Aorta (tissue), 5 donors: Measurements from ENCODE around the gene SLC25A11. TPM values are rescaled to one million over a fixed set of nuclear protein-coding genes. Genes with fewer than 3 reads are reported as not detected.
A peak's percentile ranks its signal among the peaks of the same experiment; 100 is the strongest.

Source experiments
- ATAC-seq: fragments of 200-7000 bp; cut with Tn5 transposase; one replicate; pipeline ENCODE4 v1.9.1; 2022; ENCODE audit warnings: moderate library complexity; ENCODE audit not compliant: low FRiP score
- DNase-seq, 2 donors: peaks; one replicate each; pipeline ENCODE4 v3.0.0-alpha.2; 2020
- H3K27ac ChIP-seq, 2 donors: one replicate each; pipeline ENCODE4 v1.5.1; 2013; ENCODE audit warnings: low read length in 2 of 2, mild to moderate bottlenecking in 2 of 2, moderate library complexity in 2 of 2, control low read depth in 1 of 2, inconsistent platforms in 1 of 2, low read depth in 1 of 2
- H3K27me3 ChIP-seq, 2 donors: one replicate each; pipeline ENCODE4 v1.6.1; 2013; ENCODE audit warnings: control low read depth in 1 of 2, low read length in 1 of 2, mild to moderate bottlenecking in 1 of 2, moderate library complexity in 1 of 2; ENCODE audit not compliant: insufficient read depth in 2 of 2, control insufficient read depth in 1 of 2
- H3K36me3 ChIP-seq, 2 donors: one replicate each; pipeline ENCODE4 v1.6.1; 2013; ENCODE audit warnings: control low read depth in 1 of 2, low read length in 1 of 2, mild to moderate bottlenecking in 1 of 2; ENCODE audit not compliant: insufficient read depth in 2 of 2, control insufficient read depth in 1 of 2
- H3K4me1 ChIP-seq, 2 donors: one replicate each; pipeline ENCODE4 v1.6.1; 2013; ENCODE audit warnings: low read length in 2 of 2, control low read depth in 1 of 2, mild to moderate bottlenecking in 1 of 2, moderate library complexity in 1 of 2; ENCODE audit not compliant: insufficient read depth in 2 of 2, control insufficient read depth in 1 of 2
- H3K4me3 ChIP-seq, 2 donors: one replicate each; pipeline ENCODE4 v1.5.1; 2013; ENCODE audit warnings: low read length in 2 of 2, control low read depth in 1 of 2, mild to moderate bottlenecking in 1 of 2
- H3K9me3 ChIP-seq: one replicate; pipeline ENCODE4 v1.6.1; 2013; ENCODE audit warnings: mild to moderate bottlenecking, low read length; ENCODE audit not compliant: control insufficient read depth
- WGBS, 2 donors: extraction: QIAGEN DNeasy Blood & Tissue Kit; methylation state at CpG; one replicate each; pipeline ENCODE4 v1.1.7; 2013; 5-methylcytosine and 5-hydroxymethylcytosine counted together
- intact Hi-C, 2 donors: fragments of 100-400 bp; cut with DNase I; formaldehyde crosslinking; loops; one replicate each; pipeline versions ENCODE4 v1.14.2 to v1.15.0; 2022
- polyA plus RNA-seq, 2 donors: library from polyadenylated mRNA; stranded (reverse); fragments of 200-250 nt; gene quantifications; one replicate each; pipeline ENCODE4 v1.2.3, GENCODE V29; 2013
- total RNA-seq, 2 donors: library from RNA; stranded (reverse); fragmentation: NEBNext Ultra II Directional; extraction: Animal tissue kit (Norgen Biotek cat#: 25700); gene quantifications; one replicate each; pipeline ENCODE4 v1.2.1, GENCODE V29; 2021
- donor health status: healthy with polysubstance abuse.
- donor health status: Bipolar disorder and iron deficiency.
- donor health status: DM: no; HTN: no; CAD: no.
- donor health status: DM: no; HTN: no; CAD: no.
- donor health status: DM: yes; HTN: yes; CAD: no.

The SLC25A11 gene
- total and polyA plus RNA-seq, 4 donors = 28.3 to 41.6 (median 30.6) TPM

DNA sequence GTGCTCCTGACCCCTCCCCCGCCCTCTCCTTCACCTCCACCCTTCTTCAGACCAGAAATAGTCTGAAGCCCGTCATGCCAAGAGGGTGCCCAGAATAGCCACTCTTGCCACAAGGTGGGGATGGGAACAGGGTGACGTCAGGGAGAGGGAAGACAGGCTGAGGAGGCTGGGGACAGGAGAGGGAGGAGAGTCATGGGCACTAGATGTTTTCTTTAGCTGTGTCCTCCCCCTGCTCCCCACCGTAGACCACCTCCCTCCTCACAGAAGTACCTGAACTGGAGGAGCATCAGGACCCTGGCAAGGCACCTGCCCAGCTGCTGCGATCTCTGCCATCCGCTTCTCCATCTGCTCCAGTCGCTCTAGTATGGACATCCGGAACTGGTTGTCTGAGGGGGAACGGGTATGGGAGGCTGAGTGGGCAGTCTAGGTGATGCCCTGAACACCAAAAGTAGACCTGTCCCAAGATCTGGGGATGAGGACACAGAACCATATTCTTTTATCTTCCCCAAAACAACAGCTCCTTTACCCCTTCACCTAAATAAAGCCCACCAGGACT is 34.3 kb upstream of the SLC25A11 start:
- peaks cover 0 to 15% of the 10 kb centered on the region in 2 donors for H3K36me3 ChIP-seq

DNA sequence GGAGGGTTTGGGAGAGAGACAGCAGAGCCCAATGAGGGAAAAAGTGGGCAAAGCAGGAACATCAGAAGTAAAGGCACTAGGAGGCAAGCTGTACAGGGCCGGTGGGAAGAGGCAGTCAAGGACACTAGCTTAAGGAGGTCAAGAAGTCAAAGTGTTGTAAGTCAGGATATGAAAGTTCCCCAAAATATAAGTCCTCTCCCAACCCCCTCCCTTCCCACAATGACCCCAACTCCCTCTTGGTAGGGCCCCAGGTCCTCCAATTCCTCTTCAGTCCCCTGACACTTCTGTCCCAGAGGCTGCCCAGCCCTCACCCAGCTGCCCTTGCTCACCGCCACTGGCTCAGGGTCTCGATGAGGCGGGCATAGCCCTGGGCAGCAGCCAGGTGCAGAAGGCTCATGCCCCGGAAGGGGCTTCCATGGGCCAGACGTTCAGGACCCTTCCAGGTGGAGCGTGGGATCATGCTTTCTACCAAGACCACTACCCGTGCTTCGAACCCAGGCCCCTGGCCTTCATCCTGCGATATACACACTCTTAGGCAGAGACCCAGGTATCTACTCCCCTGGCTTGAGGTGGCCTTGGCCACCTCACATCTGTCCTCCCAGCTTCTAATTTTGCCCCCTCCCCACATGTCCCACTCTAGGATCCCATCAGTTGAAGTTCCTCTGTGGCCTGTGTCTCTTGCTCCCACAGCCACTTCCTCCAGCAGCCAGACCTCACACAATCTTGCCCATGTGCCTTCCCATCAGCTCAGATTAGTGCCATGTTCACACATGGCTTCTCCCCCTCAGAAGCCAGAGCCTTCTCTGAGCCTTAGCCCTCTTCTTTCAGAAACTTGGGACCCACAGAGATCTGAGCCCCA is 33.6 kb upstream of the SLC25A11 start:
- H3K4me3 ChIP-seq = no peak overlapping the region
- H3K27ac ChIP-seq = peak overlapping the region in 1 of 2 donors; percentile 8
- WGBS, 2 donors = 84 to 91% methylated on average over 10 of the region's 10 CpGs
- H3K36me3 ChIP-seq = peaks cover 0 to 15% of the 10 kb centered on the region in 2 donors
- no peak for ATAC-seq
- H3K9me3 ChIP-seq = no peaks in the 10 kb centered on the region
- H3K27me3 ChIP-seq = no peaks in the 10 kb centered on the region
- no peak for DNase-seq
- no peaks in the 10 kb centered on the region for H3K4me1 ChIP-seq
- intact Hi-C loops = no loop called here

More for the DNA sequence above, 34.3 kb upstream of the SLC25A11 start:
- intact Hi-C loops = no loop called here
- Histone ChIP-seq H3K4me3 (no peak overlapping the region), H3K27me3 (no peaks in the 10 kb centered on the region), H3K4me1 (no peaks in the 10 kb centered on the region), H3K27ac (peak overlapping the region in 1 of 2 donors; percentile 32), H3K9me3 (no peaks in the 10 kb centered on the region)
- WGBS, 2 donors = 59 to 63% methylated on average over 9 of the region's 9 CpGs
- DNase-seq (no peak), ATAC-seq (no peak)

DNA sequence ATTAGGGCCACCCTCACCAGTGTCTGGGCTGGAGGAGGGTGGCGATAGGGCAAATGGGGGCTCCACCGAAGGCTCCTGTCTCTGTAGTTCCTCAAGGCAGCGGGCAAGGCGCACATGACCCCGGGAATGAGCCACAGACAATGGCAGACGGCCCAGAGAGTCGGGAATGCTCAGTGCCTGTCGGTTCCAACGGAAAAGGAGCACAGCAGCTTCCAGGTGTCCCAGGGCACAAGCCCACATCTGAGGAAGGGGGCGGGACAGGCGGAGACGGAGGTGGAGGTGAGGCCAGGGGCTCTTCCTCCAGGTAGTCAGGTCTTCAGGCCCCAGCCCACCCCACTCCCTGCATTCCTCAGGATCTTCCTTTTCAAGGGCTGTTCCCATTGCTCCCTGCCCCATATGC is 32.9 kb upstream of the SLC25A11 start:
- Histone ChIP-seq H3K4me3 (no peak overlapping the region), H3K36me3 (peaks cover 0 to 15% of the 10 kb centered on the region in 2 donors), H3K27me3 (no peaks in the 10 kb centered on the region), H3K9me3 (no peaks in the 10 kb centered on the region), H3K4me1 (no peaks in the 10 kb centered on the region), H3K27ac (no peak overlapping the region)
- DNase-seq (no peak), ATAC-seq (no peak)
- 74 to 76% methylated on average over 12 of the region's 12 CpGs for WGBS, 2 donors
- intact Hi-C loops = no loop called here

DNA sequence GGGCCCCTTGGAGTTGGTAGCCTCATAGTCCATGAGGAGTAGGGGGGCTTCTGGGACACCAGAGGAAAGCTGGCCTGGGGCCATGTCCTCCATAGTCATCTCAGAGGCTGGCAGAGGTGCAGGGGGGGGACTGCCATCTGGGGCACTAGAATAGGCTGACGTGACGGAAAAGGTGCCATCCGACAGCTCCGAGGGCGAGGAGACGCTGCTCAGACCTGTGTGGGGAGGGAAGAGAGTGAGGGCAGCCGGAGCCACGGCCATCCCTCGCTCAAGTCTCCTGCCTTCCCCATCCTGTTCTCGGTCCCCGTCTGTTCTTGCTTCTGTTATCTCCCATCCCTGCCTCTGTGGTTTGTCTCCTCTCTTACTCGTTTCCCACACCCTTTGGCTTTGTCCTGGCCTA is 32.5 kb upstream of the SLC25A11 start:
- Histone ChIP-seq H3K9me3 (no peaks in the 10 kb centered on the region), H3K27ac (no peak overlapping the region), H3K36me3 (peaks cover 0 to 11% of the 10 kb centered on the region in 2 donors), H3K27me3 (no peaks in the 10 kb centered on the region), H3K4me1 (no peaks in the 10 kb centered on the region), H3K4me3 (no peak overlapping the region)
- no peak for ATAC-seq
- intact Hi-C loops = no loop called here
- no peak for DNase-seq
- 81 to 90% methylated on average over 9 to 12 of the region's 12 CpGs for WGBS, 2 donors

DNA sequence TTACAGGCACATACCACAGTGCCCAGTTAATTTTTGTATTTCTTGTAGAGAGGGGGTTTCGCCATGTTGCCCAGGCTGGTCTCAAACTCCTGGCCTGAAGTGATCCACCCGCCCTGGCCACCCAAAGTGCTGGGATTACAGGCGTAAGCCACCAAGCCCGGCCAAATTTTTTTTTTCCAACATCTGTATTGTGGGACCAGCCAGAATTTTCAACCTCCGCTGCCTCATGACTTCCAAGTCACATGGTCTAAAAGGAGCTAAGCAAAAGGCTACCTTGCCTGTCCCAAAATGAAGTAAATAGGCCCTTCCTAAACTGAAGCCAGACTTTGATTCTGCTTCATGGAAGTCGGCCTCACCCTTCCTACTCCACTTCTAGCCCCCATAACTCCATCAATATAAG is 32.0 kb upstream of the SLC25A11 start:
- Histone ChIP-seq H3K4me1 (no peaks in the 10 kb centered on the region), H3K9me3 (no peaks in the 10 kb centered on the region), H3K27me3 (no peaks in the 10 kb centered on the region), H3K27ac (no peak overlapping the region), H3K4me3 (no peak overlapping the region), H3K36me3 (peaks cover 0 to 7% of the 10 kb centered on the region in 2 donors)
- DNase-seq (no peak), ATAC-seq (no peak)
- WGBS, 2 donors = 85 to 88% methylated on average over 6 of the region's 6 CpGs
- intact Hi-C loops = no loop called here

DNA sequence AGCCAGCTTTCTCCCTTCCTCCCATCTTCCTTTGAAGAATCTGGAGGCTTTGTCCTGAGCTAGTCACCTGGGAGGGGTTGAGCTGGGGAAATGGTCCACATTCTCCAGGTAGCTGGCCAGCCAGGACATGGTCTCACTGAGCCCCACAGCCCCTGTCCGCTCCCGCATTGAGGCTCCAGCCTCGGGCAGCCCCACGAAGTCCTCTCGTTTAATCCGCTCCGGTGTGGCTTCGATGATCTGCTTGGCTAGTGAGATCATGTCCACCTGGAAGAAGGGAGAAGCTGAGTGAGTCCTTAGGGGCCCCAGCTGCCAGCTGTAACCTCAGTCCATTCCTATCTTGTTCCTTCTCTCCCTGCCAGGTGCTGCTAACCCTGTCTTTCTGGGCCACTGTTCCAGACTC is 30.4 kb upstream of the SLC25A11 start:
- Histone ChIP-seq H3K36me3 (peaks cover 0 to 7% of the 10 kb centered on the region in 2 donors), H3K9me3 (no peaks in the 10 kb centered on the region), H3K4me1 (peaks cover 0 to 2% of the 10 kb centered on the region in 2 donors), H3K27me3 (no peaks in the 10 kb centered on the region), H3K27ac (no peak overlapping the region), H3K4me3 (no peak overlapping the region)
- DNase-seq = no peak
- intact Hi-C loops = no loop called here
- 89 to 92% methylated on average over 8 of the region's 8 CpGs for WGBS, 2 donors
- no peak for ATAC-seq

DNA sequence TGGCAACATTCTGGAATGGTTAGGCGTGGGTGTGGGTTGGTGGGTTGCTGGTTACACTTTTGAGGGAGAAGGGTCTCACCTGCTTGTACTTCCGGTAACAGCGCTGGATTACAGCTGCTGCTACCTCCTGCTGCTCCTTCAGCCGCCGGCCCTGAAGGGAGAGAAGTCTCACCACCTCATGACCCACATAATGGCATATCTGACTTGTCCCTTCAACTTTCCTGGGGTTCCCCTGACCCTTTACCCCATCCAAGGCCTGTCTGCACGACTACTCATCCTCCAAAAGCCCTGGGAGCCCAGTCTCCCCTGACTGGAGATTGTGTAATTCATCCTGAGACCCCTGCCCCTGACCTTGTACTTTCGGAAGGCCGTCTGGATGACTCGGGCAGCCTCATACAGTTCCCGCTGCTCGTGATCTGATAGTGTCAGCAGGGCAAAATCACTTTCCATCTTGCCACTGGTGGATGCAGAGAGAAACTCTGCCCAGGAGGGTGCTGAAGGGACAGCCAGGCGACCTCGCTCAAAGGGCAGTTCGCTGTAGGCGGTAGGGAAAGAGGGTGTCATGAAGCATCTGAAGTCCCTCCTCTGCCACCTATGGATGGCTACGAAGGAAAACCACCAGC is 29.8 kb upstream of the SLC25A11 start:
- Histone ChIP-seq H3K27me3 (no peaks in the 10 kb centered on the region), H3K4me3 (no peak overlapping the region), H3K27ac (no peak overlapping the region), H3K9me3 (no peaks in the 10 kb centered on the region), H3K4me1 (peaks cover 0 to 2% of the 10 kb centered on the region in 2 donors), H3K36me3 (peaks cover 0 to 7% of the 10 kb centered on the region in 2 donors)
- intact Hi-C loops = no loop called here
- DNase-seq (no peak), ATAC-seq (no peak)
- 83 to 84% methylated on average over 16 of the region's 16 CpGs for WGBS, 2 donors

DNA sequence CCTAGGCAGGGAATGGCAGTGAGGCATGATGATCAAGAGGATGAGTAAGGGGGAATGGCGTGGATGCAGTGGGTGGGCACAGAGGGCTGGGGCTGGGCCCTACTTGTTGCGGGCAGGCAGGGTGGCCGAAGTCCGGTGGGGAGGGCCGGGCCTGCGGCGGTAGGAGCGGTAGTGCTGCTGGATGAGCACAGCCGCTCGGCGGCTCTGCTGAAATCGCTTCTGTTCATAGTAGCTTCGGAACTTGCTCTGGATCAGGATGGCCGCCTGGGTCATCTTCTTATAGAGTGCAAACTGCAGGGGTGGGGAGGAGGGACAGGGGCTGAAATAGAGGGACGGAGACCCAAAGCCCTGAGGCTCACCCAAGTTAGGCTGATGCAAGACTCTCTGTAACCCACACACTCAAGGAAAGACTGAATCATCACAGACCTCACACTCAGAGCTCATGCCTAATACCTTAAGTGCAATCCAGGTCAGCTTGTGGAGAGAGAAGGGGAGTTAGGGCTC is 29.3 kb upstream of the SLC25A11 start:
- H3K4me1 ChIP-seq = peaks cover 0 to 2% of the 10 kb centered on the region in 2 donors
- DNase-seq (peak in 1 of 2 donors; percentile 84), ATAC-seq (no peak)

More for the DNA sequence above, 29.3 kb upstream of the SLC25A11 start:
- WGBS, 2 donors = 59 to 63% methylated on average over 15 of the region's 15 CpGs
- peaks cover 0 to 5% of the 10 kb centered on the region in 2 donors for H3K36me3 ChIP-seq
- intact Hi-C loops = no loop called here
- H3K4me3 ChIP-seq = no peak overlapping the region
- no peaks in the 10 kb centered on the region for H3K27me3 ChIP-seq
- peak overlapping the region in 1 of 2 donors; percentile 29 for H3K27ac ChIP-seq
- H3K9me3 ChIP-seq = no peaks in the 10 kb centered on the region
